AML-193 (cell line): ENCODE measurements around the gene CAPN15.
"Not testable (repeated sequence)": the region's sequence is repeated elsewhere in the genome, so short reads cannot be mapped to it uniquely, and the experiment has no call there.

Experiments used
- DNase-seq, 2 experiments: peaks; one replicate each; lab custom pipeline; 2025; lab: John Stamatoyannopoulos, UW

The CAPN15 gene

GRCh38 chr16:592518-593306 lies 65.2 kb downstream of the CAPN15 start:
- peak; percentile 96 to 98 for DNase-seq

GRCh38 chr16:593406-593805 lies 65.9 kb downstream of the CAPN15 start:
- no peak for DNase-seq

GRCh38 chr16:593807-594206 lies 66.3 kb downstream of the CAPN15 start:
- no peak for DNase-seq

- no peak for DNase-seq
Observed at GRCh38 chr16:595094-595528, 67.6 kb downstream of the CAPN15 start.

- no peak for DNase-seq
Observed at GRCh38 chr16:595942-596735, 68.6 kb downstream of the CAPN15 start.

GRCh38 chr16:596736-597060 lies 69.2 kb downstream of the CAPN15 start:
- no peak for DNase-seq

- not testable (repeated sequence) for DNase-seq
Observed at GRCh38 chr16:597655-598054, 70.1 kb downstream of the CAPN15 start.

- no peak for DNase-seq
Observed at GRCh38 chr16:598823-599739, 71.6 kb downstream of the CAPN15 start.

- DNase-seq = peak in 1 of 2 experiments; percentile 27
Observed at GRCh38 chr16:600781-601180, 73.3 kb downstream of the CAPN15 start.

GRCh38 chr16:603933-604332 lies 76.4 kb downstream of the CAPN15 start:
- no peak for DNase-seq
